H1 (cell line): Measurements from ENCODE around the gene CANT1. TPM values are rescaled to one million over a fixed set of nuclear protein-coding genes. Genes with fewer than 3 reads are reported as not detected.

Experiments
- EZH2 ChIP-seq: fragments of 200-600 bp; sonication (generic); IDR thresholded peaks from 2 replicates; pipeline ENCODE4 v1.7.1; 2012; ENCODE audit warnings: low read depth, mild to moderate bottlenecking, moderate library complexity, low read length, inconsistent platforms; ENCODE audit not compliant: severe bottlenecking
- polyA plus RNA-seq, 7 experiments: library from polyadenylated mRNA; depleted of rRNA in 3 of 7; stranded (reverse) in 5 of 7; unstranded in 2 of 7; fragments of >200 nt in 5 of 7; fragments of 200-250 nt in 2 of 7; gene quantifications; 1 replicate in 5 of 7; 2 replicates in 1 of 7; 4 replicates in 1 of 7; pipeline versions ENCODE4 v1.2.1 to v1.2.3, GENCODE V29; 2011 to 2013; ENCODE audit warnings: missing spikeins in 2 of 7, mixed read lengths in 2 of 7
- total RNA-seq: library from RNA; stranded (reverse); fragmentation: NEBNext Ultra II Directional; extraction: Animal tissue kit (Norgen Biotek cat#: 25700); gene quantifications from 2 replicates; pipeline ENCODE4 v1.2.1, GENCODE V29; 2021

Gene CANT1
- total and polyA plus RNA-seq, 2 of the 8 experiments (the other 6 are each of a cell fraction or from before 2014, with no cell fraction given), result 23.0 to 32.6 TPM

DNA sequence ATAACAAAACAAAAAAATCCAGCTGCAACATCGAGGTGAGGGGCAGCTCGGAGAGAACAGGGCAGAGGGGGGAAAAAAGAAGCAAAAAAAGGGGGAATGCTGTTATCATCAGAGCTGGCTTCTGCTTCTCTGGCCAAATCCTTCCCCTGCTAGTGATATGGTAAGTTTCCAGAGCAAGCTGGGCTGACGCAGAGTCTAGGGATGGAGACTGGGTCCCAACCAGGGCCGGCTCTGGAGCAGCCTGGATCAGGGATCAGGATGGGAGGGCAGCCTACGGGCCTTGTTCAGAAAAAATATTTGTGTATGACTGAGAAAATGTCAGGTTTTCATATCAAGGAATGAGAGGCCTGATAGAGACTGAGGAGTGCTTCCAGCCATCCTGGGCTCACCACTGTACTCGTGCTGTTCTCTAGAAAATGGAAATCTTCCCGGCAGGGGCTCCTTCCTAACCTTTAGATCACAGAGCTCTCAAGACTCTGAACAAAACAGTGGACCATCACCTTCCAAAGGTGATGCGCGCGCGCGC, 13.7 kb upstream of the CANT1 start (continued):
- no peak for TF ChIP-seq EZH2
